ENCODE measurements around the gene SND1. TPM values are rescaled to one million over a fixed set of nuclear protein-coding genes. Genes with fewer than 3 reads are reported as not detected.
A peak's percentile ranks its signal among the peaks of the same experiment; 100 is the strongest.
"Not testable (repeated sequence)": the region's sequence is repeated elsewhere in the genome, so short reads cannot be mapped to it uniquely, and the experiment has no call there.

The SND1 gene
- total RNA-seq, 4 donors from 2014 or later, result 55.5 to 305 (median 80.1) TPM

- peak in 1 of 3 donors; percentile 40 for DNase-seq
- Histone ChIP-seq H3K36me3 (no peaks in the 10 kb centered on the region), H3K27ac (no peak overlapping the region), H3K9me3 (no peaks in the 10 kb centered on the region), H3K27me3 (peaks cover 0 to 3% of the 10 kb centered on the region in 2 donors), H3K4me3 (no peak overlapping the region), H3K4me1 (peaks cover 0 to 24% (median 16%) of the 10 kb centered on the region in 4 donors)
- TF ChIP-seq, protein P1, sequence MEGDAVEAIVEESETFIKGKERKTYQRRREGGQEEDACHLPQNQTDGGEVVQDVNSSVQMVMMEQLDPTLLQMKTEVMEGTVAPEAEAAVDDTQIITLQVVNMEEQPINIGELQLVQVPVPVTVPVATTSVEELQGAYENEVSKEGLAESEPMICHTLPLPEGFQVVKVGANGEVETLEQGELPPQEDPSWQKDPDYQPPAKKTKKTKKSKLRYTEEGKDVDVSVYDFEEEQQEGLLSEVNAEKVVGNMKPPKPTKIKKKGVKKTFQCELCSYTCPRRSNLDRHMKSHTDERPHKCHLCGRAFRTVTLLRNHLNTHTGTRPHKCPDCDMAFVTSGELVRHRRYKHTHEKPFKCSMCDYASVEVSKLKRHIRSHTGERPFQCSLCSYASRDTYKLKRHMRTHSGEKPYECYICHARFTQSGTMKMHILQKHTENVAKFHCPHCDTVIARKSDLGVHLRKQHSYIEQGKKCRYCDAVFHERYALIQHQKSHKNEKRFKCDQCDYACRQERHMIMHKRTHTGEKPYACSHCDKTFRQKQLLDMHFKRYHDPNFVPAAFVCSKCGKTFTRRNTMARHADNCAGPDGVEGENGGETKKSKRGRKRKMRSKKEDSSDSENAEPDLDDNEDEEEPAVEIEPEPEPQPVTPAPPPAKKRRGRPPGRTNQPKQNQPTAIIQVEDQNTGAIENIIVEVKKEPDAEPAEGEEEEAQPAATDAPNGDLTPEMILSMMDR (IDR thresholded peaks at IDR 0.05), result no peak
- TF ChIP-seq POLR2A (IDR thresholded peaks at IDR 0.05), result no peak
These were observed 453.4 kb downstream of the SND1 start for GRCh38 chr7:128105228-128106022.

DNA sequence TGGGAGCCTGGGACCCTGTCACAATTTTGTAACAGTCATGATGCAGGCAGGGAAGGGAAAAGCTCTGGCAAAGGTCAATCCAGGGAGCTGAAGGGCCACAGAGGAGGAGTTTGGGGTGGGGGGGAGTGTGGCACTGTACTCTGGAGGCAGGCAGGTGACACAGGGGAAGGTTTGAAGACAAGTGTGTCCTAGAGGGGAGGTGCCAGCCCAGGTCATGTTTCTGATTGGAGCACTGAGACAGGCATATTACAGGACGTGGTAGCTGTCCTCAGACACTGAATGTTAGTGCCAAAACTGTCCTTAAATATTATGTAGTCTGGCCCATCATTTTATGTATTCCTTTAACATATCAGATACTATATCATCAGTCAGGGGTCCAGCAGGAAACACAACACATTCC is 454.8 kb downstream of the SND1 start:
- Histone ChIP-seq H3K4me1 (peaks cover 0 to 35% (median 20%) of the 10 kb centered on the region in 4 donors), H3K4me3 (no peak overlapping the region), H3K27me3 (peaks cover 0 to 3% of the 10 kb centered on the region in 2 donors), H3K27ac (peak overlapping the region in 1 of 4 donors; percentile 42), H3K9me3 (no peaks in the 10 kb centered on the region), H3K36me3 (no peaks in the 10 kb centered on the region)
- DNase-seq, result peak in 1 of 3 donors; percentile 40
- no peak for TF ChIP-seq POLR2A (IDR thresholded peaks at IDR 0.05)
- TF ChIP-seq, protein P1 (IDR thresholded peaks at IDR 0.05), result no peak

- not testable (repeated sequence) for H3K27me3 ChIP-seq, H3K9me3 ChIP-seq, DNase-seq, H3K36me3 ChIP-seq, H3K4me3 ChIP-seq, H3K27ac ChIP-seq
- peaks cover 0 to 42% (median 20%) of the 10 kb centered on the region in 4 donors for H3K4me1 ChIP-seq
These were observed 455.5 kb downstream of the SND1 start for GRCh38 chr7:128107516-128107915.

GRCh38 chr7:128108129-128108528 is 456.1 kb downstream of the SND1 start:
- Histone ChIP-seq H3K27me3 (peaks cover 0 to 3% of the 10 kb centered on the region in 2 donors), H3K9me3 (no peaks in the 10 kb centered on the region), H3K4me3 (no peak overlapping the region), H3K27ac (peak overlapping the region in 2 of 4 donors; percentile 76 to 84), H3K36me3 (no peaks in the 10 kb centered on the region), H3K4me1 (peaks cover 0 to 48% (median 20%) of the 10 kb centered on the region in 4 donors)
- no peak for TF ChIP-seq POLR2A (IDR thresholded peaks at IDR 0.05)
- TF ChIP-seq, protein P1 (IDR thresholded peaks at IDR 0.05), result no peak
- peak in 2 of 3 donors; percentile 13 to 40 for DNase-seq

- H3K4me3 ChIP-seq, result no peak overlapping the region
These were observed 456.8 kb downstream of the SND1 start for GRCh38 chr7:128108641-128109423.

GRCh38 chr7:128109424-128109969 is 457.5 kb downstream of the SND1 start:
- H3K27me3 ChIP-seq, H3K4me3 ChIP-seq, H3K9me3 ChIP-seq, H3K36me3 ChIP-seq: not testable (repeated sequence)
- peaks cover 0 to 37% (median 15%) of the 10 kb centered on the region in 4 donors for H3K4me1 ChIP-seq
- peak in 1 of 3 donors; percentile 40 for DNase-seq
- peak overlapping the region in 3 of 4 donors; percentile 31 to 84 (median 76) for H3K27ac ChIP-seq

More at GRCh38 chr7:128108641-128109423, 456.8 kb downstream of the SND1 start:
- Histone ChIP-seq H3K27me3 (peaks cover 0 to 3% of the 10 kb centered on the region in 2 donors), H3K9me3 (no peaks in the 10 kb centered on the region), H3K27ac (peak overlapping the region in 3 of 4 donors; percentile 31 to 84 (median 76)), H3K4me1 (peaks cover 0 to 43% (median 16%) of the 10 kb centered on the region in 4 donors), H3K36me3 (no peaks in the 10 kb centered on the region)
- TF ChIP-seq POLR2A (IDR thresholded peaks at IDR 0.05), result no peak
- TF ChIP-seq, protein P1 (IDR thresholded peaks at IDR 0.05), result no peak
- peak; percentile 15 to 61 (median 57) for DNase-seq
